ENCODE data around the gene NNAT.

Gene NNAT

GRCh38 chr20:37531856-37532255 lies 10.8 kb downstream of the NNAT start:
- DNase-seq (ENCODE audit: extremely low read depth, insufficient read length) = no peak
- H3K36me3 ChIP-seq (ENCODE audit: control insufficient read depth, insufficient read depth, low read length) = no peaks in the 10 kb centered on the region
- H3K4me3 ChIP-seq (replicated peaks; ENCODE audit: low read depth, low read length) = no peak overlapping the region
- no peaks in the 10 kb centered on the region for H3K27me3 ChIP-seq (replicated peaks; ENCODE audit: control insufficient read depth, insufficient read depth, low read length)
- TF ChIP-seq CTCF (IDR thresholded peaks at IDR 0.05; ENCODE audit: insufficient read depth, low read length, poor library complexity, severe bottlenecking) = no peak

- no peak overlapping the region for H3K4me3 ChIP-seq (replicated peaks; ENCODE audit: low read depth, low read length)
- DNase-seq (ENCODE audit: extremely low read depth, insufficient read length) = no peak
- no peaks in the 10 kb centered on the region for H3K36me3 ChIP-seq (ENCODE audit: control insufficient read depth, insufficient read depth, low read length)
- no peak for TF ChIP-seq CTCF (IDR thresholded peaks at IDR 0.05; ENCODE audit: insufficient read depth, low read length, poor library complexity, severe bottlenecking)
- H3K27me3 ChIP-seq (replicated peaks; ENCODE audit: control insufficient read depth, insufficient read depth, low read length) = no peaks in the 10 kb centered on the region
Observed at GRCh38 chr20:37533154-37533715, 12.2 kb downstream of the NNAT start.

GRCh38 chr20:37534401-37535157 lies 13.5 kb downstream of the NNAT start:
- peak; percentile 67 for DNase-seq (ENCODE audit: extremely low read depth, insufficient read length)
- no peaks in the 10 kb centered on the region for H3K27me3 ChIP-seq (replicated peaks; ENCODE audit: control insufficient read depth, insufficient read depth, low read length)
- no peak overlapping the region for H3K4me3 ChIP-seq (replicated peaks; ENCODE audit: low read depth, low read length)
- peak; percentile 69 for TF ChIP-seq CTCF (IDR thresholded peaks at IDR 0.05; ENCODE audit: insufficient read depth, low read length, poor library complexity, severe bottlenecking)
- H3K36me3 ChIP-seq (ENCODE audit: control insufficient read depth, insufficient read depth, low read length) = no peaks in the 10 kb centered on the region

- H3K4me3 ChIP-seq (replicated peaks; ENCODE audit: low read depth, low read length) = no peak overlapping the region
- TF ChIP-seq CTCF (IDR thresholded peaks at IDR 0.05; ENCODE audit: insufficient read depth, low read length, poor library complexity, severe bottlenecking) = no peak
- no peak for DNase-seq (ENCODE audit: extremely low read depth, insufficient read length)
Observed at GRCh38 chr20:37535443-37536132, 14.5 kb downstream of the NNAT start.

GRCh38 chr20:37537505-37537904 lies 16.5 kb downstream of the NNAT start:
- DNase-seq (ENCODE audit: extremely low read depth, insufficient read length) = no peak
- no peak for TF ChIP-seq CTCF (IDR thresholded peaks at IDR 0.05; ENCODE audit: insufficient read depth, low read length, poor library complexity, severe bottlenecking)
- Histone ChIP-seq H3K36me3 (ENCODE audit: control insufficient read depth, insufficient read depth, low read length) (no peaks in the 10 kb centered on the region), H3K27me3 (replicated peaks; ENCODE audit: control insufficient read depth, insufficient read depth, low read length) (no peaks in the 10 kb centered on the region), H3K4me3 (replicated peaks; ENCODE audit: low read depth, low read length) (no peak overlapping the region)

More at GRCh38 chr20:37535443-37536132, 14.5 kb downstream of the NNAT start:
- Histone ChIP-seq H3K36me3 (ENCODE audit: control insufficient read depth, insufficient read depth, low read length) (no peaks in the 10 kb centered on the region), H3K27me3 (replicated peaks; ENCODE audit: control insufficient read depth, insufficient read depth, low read length) (no peaks in the 10 kb centered on the region)
